Measurements from ENCODE around the gene ANKUB1. TPM values are rescaled to one million over a fixed set of nuclear protein-coding genes. Genes with fewer than 3 reads are reported as not detected.

ANKUB1 gene
- total RNA-seq, 1 experiment from 2014 or later, result not detected

GRCh38 chr3:149777414-149778214 lies 14.7 kb downstream of the ANKUB1 start:
- no peaks in the 10 kb centered on the region for H3K27me3 ChIP-seq (ENCODE audit: control insufficient read depth, insufficient read depth, low read length)
- in situ Hi-C loops (cut with HindIII; ENCODE audit: low pct_unique_long_range_greater_than_20kb, low sequenced_read_pairs), result no loop called here
- ChIA-PET POLR2A (no interaction called here), CTCF (interaction anchor here (0.5 to 1.8 kb wide), 3 partner anchors 11 to 510 kb away, joined by 4 to 7 read pairs (median 6); no protein-coding TSS in a partner anchor)
- ATAC-seq (no peak), DNase-seq (ENCODE audit: low read depth, low spot score) (no peak)
- H3K27ac ChIP-seq (ENCODE audit: low read length), result no peak overlapping the region
- H3K9me3 ChIP-seq (ENCODE audit: control insufficient read depth, insufficient read depth, low read depth, low read length), result no peaks in the 10 kb centered on the region
- no peaks in the 10 kb centered on the region for H3K36me3 ChIP-seq (ENCODE audit: control insufficient read depth, insufficient read depth, low read length)
- H3K4me1 ChIP-seq (ENCODE audit: control insufficient read depth, insufficient read depth, low read length), result no peaks in the 10 kb centered on the region
- BruUV-seq (replicated peaks), result no TSS peak
- intact Hi-C loops (cut with micrococcal nuclease; ENCODE audit: unreplicated experiment), result no loop called here
- TF ChIP-seq, protein P1, sequence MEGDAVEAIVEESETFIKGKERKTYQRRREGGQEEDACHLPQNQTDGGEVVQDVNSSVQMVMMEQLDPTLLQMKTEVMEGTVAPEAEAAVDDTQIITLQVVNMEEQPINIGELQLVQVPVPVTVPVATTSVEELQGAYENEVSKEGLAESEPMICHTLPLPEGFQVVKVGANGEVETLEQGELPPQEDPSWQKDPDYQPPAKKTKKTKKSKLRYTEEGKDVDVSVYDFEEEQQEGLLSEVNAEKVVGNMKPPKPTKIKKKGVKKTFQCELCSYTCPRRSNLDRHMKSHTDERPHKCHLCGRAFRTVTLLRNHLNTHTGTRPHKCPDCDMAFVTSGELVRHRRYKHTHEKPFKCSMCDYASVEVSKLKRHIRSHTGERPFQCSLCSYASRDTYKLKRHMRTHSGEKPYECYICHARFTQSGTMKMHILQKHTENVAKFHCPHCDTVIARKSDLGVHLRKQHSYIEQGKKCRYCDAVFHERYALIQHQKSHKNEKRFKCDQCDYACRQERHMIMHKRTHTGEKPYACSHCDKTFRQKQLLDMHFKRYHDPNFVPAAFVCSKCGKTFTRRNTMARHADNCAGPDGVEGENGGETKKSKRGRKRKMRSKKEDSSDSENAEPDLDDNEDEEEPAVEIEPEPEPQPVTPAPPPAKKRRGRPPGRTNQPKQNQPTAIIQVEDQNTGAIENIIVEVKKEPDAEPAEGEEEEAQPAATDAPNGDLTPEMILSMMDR (IDR thresholded peaks at IDR 0.05), result no peak
- TF ChIP-seq TCF7L2 (IDR thresholded peaks at IDR 0.05; ENCODE audit: low read depth, low read length) (no peak), SIN3A (IDR thresholded peaks at IDR 0.05; ENCODE audit: borderline replicate concordance, insufficient read depth, low read depth, low read length) (no peak), POLR2AphosphoS5 (IDR thresholded peaks at IDR 0.05; ENCODE audit: low read depth, low read length) (no peak)
- TF ChIP-seq, protein P2, sequence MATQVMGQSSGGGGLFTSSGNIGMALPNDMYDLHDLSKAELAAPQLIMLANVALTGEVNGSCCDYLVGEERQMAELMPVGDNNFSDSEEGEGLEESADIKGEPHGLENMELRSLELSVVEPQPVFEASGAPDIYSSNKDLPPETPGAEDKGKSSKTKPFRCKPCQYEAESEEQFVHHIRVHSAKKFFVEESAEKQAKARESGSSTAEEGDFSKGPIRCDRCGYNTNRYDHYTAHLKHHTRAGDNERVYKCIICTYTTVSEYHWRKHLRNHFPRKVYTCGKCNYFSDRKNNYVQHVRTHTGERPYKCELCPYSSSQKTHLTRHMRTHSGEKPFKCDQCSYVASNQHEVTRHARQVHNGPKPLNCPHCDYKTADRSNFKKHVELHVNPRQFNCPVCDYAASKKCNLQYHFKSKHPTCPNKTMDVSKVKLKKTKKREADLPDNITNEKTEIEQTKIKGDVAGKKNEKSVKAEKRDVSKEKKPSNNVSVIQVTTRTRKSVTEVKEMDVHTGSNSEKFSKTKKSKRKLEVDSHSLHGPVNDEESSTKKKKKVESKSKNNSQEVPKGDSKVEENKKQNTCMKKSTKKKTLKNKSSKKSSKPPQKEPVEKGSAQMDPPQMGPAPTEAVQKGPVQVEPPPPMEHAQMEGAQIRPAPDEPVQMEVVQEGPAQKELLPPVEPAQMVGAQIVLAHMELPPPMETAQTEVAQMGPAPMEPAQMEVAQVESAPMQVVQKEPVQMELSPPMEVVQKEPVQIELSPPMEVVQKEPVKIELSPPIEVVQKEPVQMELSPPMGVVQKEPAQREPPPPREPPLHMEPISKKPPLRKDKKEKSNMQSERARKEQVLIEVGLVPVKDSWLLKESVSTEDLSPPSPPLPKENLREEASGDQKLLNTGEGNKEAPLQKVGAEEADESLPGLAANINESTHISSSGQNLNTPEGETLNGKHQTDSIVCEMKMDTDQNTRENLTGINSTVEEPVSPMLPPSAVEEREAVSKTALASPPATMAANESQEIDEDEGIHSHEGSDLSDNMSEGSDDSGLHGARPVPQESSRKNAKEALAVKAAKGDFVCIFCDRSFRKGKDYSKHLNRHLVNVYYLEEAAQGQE (IDR thresholded peaks at IDR 0.05; ENCODE audit: insufficient read depth in 1 of 2, low read depth in 2 of 2, low read length in 1 of 2), result no peak
- no peak overlapping the region for H3K4me3 ChIP-seq (ENCODE audit: low read depth in 2 of 2, low read length in 2 of 2)

DNA sequence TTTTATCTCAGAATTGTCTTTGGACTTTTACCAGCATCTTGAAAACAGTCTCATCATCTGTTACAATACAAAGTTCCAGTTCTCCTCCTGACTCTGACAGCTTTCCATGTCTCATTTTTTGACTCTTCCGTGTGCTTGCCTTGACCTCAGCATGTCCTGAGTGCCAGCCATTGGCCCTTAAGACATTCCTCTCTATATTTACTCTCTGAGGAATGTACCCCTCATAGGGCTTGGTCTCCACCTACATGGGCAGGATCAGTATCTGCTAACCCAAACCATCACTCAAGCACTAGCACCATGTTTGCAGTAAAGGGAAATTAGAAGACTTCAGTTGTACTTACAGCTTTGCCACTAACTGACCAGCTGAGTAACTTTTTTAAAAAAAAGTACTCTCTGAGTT lies 16.2 kb downstream of the ANKUB1 start:
- POLR2A ChIA-PET, result interaction anchor here (0.6 to 0.7 kb wide), 2 partner anchors 12 to 40 kb away, joined by 3 to 8 read pairs; no protein-coding TSS in a partner anchor
- Histone ChIP-seq H3K4me3 (ENCODE audit: low read depth in 2 of 2, low read length in 2 of 2) (no peak overlapping the region), H3K4me1 (ENCODE audit: control insufficient read depth, insufficient read depth, low read length) (no peaks in the 10 kb centered on the region), H3K27me3 (ENCODE audit: control insufficient read depth, insufficient read depth, low read length) (no peaks in the 10 kb centered on the region), H3K27ac (ENCODE audit: low read length) (no peak overlapping the region), H3K36me3 (ENCODE audit: control insufficient read depth, insufficient read depth, low read length) (no peaks in the 10 kb centered on the region), H3K9me3 (ENCODE audit: control insufficient read depth, insufficient read depth, low read depth, low read length) (no peaks in the 10 kb centered on the region)
- DNase-seq (ENCODE audit: low read depth, low spot score), result no peak
- intact Hi-C loops (cut with micrococcal nuclease; ENCODE audit: unreplicated experiment) (no loop called here), in situ Hi-C loops (cut with HindIII; ENCODE audit: low pct_unique_long_range_greater_than_20kb, low sequenced_read_pairs) (no loop called here)
- CTCF ChIA-PET, result interaction anchor here (0.7 kb wide), 1 partner anchor 210 kb away, joined by 3 read pairs; no protein-coding TSS in a partner anchor
- ATAC-seq, result no peak
- TF ChIP-seq SIN3A (IDR thresholded peaks at IDR 0.05; ENCODE audit: borderline replicate concordance, insufficient read depth, low read depth, low read length) (no peak), TCF7L2 (IDR thresholded peaks at IDR 0.05; ENCODE audit: low read depth, low read length) (no peak), POLR2AphosphoS5 (IDR thresholded peaks at IDR 0.05; ENCODE audit: low read depth, low read length) (no peak)
- TF ChIP-seq, protein P2 (IDR thresholded peaks at IDR 0.05; ENCODE audit: insufficient read depth in 1 of 2, low read depth in 2 of 2, low read length in 1 of 2), result no peak
- TF ChIP-seq, protein P1 (IDR thresholded peaks at IDR 0.05), result no peak
- BruUV-seq (replicated peaks), result no TSS peak

Measured in Panc1 (cell line).